Motor neuron (in vitro differentiated cells): ENCODE results near the gene LRRC18. TPM values are rescaled to one million over a fixed set of nuclear protein-coding genes. Genes with fewer than 3 reads are reported as not detected.

Source experiments
- ATAC-seq, 8 experiments: fragments of 200-7000 bp; cut with Tn5 transposase; replicated peaks in 6 of 8; 2 replicates each; pipeline ENCODE4 v1.8.0; 2021; ENCODE audit warnings: mild to moderate bottlenecking in 8 of 8, moderate library complexity in 8 of 8
- H3K27ac ChIP-seq, 2 donors: fragments of 250-450 bp; sonication (Bioruptor Pico); 2 replicates each; pipeline ENCODE4 v1.9.0; 2021; ENCODE audit warnings: antibody characterized with exemption in 2 of 2, mild to moderate bottlenecking in 2 of 2, moderate library complexity in 1 of 2
- H3K4me1 ChIP-seq, 2 donors: fragments of 250-450 bp; sonication (Bioruptor Pico); replicated peaks in 1 of 2; 2 replicates each; pipeline ENCODE4 v1.6.1; 2021; ENCODE audit warnings: antibody characterized with exemption in 2 of 2, mild to moderate bottlenecking in 2 of 2, moderate library complexity in 1 of 2
- H3K4me3 ChIP-seq, 5 donors: fragments of 250-450 bp; sonication (Bioruptor Pico); 2 replicates each; pipeline ENCODE4 v1.9.0; 2021; ENCODE audit warnings: antibody characterized with exemption in 5 of 5, mild to moderate bottlenecking in 5 of 5, moderate library complexity in 4 of 5
- WGBS, 10 experiments: fragments of 450-650 bp; shearing (Covaris generic); methylation state at CpG; one replicate each; pipeline ENCODE4 v1.0.0; 2022; 5-methylcytosine and 5-hydroxymethylcytosine counted together
- in situ Hi-C, 9 experiments: fragments of 400-800 bp; cut with MboI; loops; one replicate each; pipeline ENCODE4 v1.15.0; 2021; ENCODE audit warnings: low sequenced_read_pairs in 9 of 9, low pct_unique_long_range_greater_than_20kb in 2 of 9; ENCODE audit not compliant: unreplicated experiment in 9 of 9
- total RNA-seq, 8 experiments: library from RNA; unstranded; fragments of 300-600 nt; gene quantifications; 2 replicates each; pipeline versions ENCODE4 v1.2.3 to v1.2.4, GENCODE V29; 2022

Gene LRRC18
- total RNA-seq, 8 experiments from 2014 or later = 0.13 to 0.33 (median 0.14) TPM; not detected in 5

- Histone ChIP-seq H3K4me3 (no peak overlapping the region), H3K4me1 (no peaks in the 10 kb centered on the region), H3K27ac (no peak overlapping the region)
- 0% methylated on average over 1 of the region's 1 CpG; no CpG with 5 or more reads in 9 of the 10 experiments for WGBS, 10 experiments
- ATAC-seq = no peak
- in situ Hi-C loops = loop anchor here in 1 of 9 experiments (25.0 kb wide), 1 partner anchor 280 kb away; no protein-coding TSS in a partner anchor
Observed at GRCh38 chr10:48881937-48882336, 57.7 kb downstream of the LRRC18 start.

GRCh38 chr10:48880016-48880705 is 59.5 kb downstream of the LRRC18 start:
- no peaks in the 10 kb centered on the region for H3K4me1 ChIP-seq
- H3K27ac ChIP-seq = no peak overlapping the region
- in situ Hi-C loops = loop anchor here in 1 of 9 experiments (25.0 kb wide), 1 partner anchor 282 kb away; no protein-coding TSS in a partner anchor
- WGBS, 10 experiments = 0 to 80% (median 55%) methylated on average over 1 to 7 of the region's 11 CpGs; no CpG with 5 or more reads in 1 of the 10 experiments
- ATAC-seq = no peak
- no peak overlapping the region for H3K4me3 ChIP-seq

- WGBS, 10 experiments = 33 to 86% (median 60%) methylated on average over 1 to 5 of the region's 5 CpGs; no CpG with 5 or more reads in 3 of the 10 experiments
- Histone ChIP-seq H3K27ac (no peak overlapping the region), H3K4me3 (no peak overlapping the region), H3K4me1 (no peaks in the 10 kb centered on the region)
- no peak for ATAC-seq
- in situ Hi-C loops = loop anchor here in 1 of 9 experiments (25.0 kb wide), 1 partner anchor 283 kb away; no protein-coding TSS in a partner anchor
Observed at GRCh38 chr10:48879451-48879850, 60.2 kb downstream of the LRRC18 start.

GRCh38 chr10:48878091-48878490 is 61.5 kb downstream of the LRRC18 start:
- 51 to 83% (median 61%) methylated on average over 1 to 3 of the region's 3 CpGs; no CpG with 5 or more reads in 6 of the 10 experiments for WGBS, 10 experiments
- Histone ChIP-seq H3K4me1 (no peaks in the 10 kb centered on the region), H3K27ac (no peak overlapping the region), H3K4me3 (no peak overlapping the region)
- no peak for ATAC-seq
- in situ Hi-C loops = loop anchor here in 1 of 9 experiments (25.0 kb wide), 1 partner anchor 284 kb away; no protein-coding TSS in a partner anchor

- no peak for ATAC-seq
- Histone ChIP-seq H3K4me1 (no peaks in the 10 kb centered on the region), H3K27ac (no peak overlapping the region), H3K4me3 (no peak overlapping the region)
- in situ Hi-C loops = no loop called here
- 67 to 83% methylated on average over 1 of the region's 1 CpG; no CpG with 5 or more reads in 8 of the 10 experiments for WGBS, 10 experiments
Observed at GRCh38 chr10:48872234-48872633, 67.4 kb downstream of the LRRC18 start.

Other genes with a start within 250 kb of the LRRC18 start
- gene VSTM4, start 175.7 kb upstream of the LRRC18 start, total RNA-seq = 10 to 100 TPM in 1 of 8 experiments, 1 to 10 TPM in 5, under 1 TPM in 2; 0.24 to 19.0 (median 2.0) TPM
- gene FAM170B, start 194.2 kb upstream of the LRRC18 start, total RNA-seq = under 1 TPM in 4 of 8 experiments, not detected in 4; 0.14 to 0.36 (median 0.22) TPM
- gene TMEM273, start 248.6 kb upstream of the LRRC18 start, total RNA-seq = under 1 TPM in 4 of 8 experiments, not detected in 4; 0.25 to 0.71 (median 0.36) TPM